HG03520 (cell line): Measurements from ENCODE around the gene ABI2.
"Not testable (repeated sequence)": the region's sequence is repeated elsewhere in the genome, so short reads cannot be mapped to it uniquely, and the experiment has no call there.

ENCODE experiments used
- ATAC-seq: cut with Tn5 transposase; IDR thresholded peaks from one replicate; pipeline ENCODE4 v1.9.1; 2021; ENCODE audit warnings: mild to moderate bottlenecking, moderate library complexity; ENCODE audit not compliant: unreplicated experiment

ABI2 gene

DNA sequence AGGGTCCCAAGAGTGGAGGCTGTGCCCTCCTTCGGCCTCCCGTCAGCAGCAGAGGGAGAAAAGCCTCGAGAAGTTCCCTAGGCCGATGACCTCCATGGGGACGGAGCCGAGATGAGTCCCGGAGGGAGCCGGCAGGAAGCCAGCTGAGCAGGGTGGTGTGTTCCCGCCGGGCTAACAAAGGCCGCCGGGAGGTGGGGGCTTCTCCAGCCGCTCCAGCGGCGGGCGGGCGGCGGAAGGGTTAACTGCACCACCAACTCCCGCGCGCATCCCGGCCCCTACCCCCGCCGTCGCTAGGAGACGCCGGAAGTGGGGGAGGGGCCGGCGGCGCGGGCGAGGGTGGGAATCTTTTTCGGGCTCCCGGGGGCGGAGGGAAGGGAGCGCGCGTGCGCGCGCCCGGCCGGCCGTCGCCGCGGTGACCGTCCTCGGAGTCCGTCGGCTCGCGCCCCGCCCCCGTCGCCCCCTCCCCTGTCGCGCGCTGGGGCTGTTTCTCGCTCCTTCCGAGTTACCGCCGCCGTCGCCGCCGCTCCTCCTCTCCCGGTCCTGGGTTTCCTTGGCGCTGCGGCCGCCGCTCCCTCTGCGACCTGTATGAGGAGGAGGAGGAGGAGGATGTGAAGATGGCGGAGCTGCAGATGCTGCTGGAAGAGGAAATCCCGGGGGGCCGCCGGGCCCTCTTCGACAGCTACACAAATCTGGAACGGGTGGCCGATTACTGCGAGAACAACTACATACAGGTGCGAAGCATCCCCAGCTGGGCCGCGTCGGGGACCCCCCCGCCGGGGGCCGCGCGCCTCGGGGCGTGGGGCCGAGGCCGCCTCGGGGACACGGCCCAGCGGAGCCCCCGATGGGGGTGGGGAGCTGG is at the start of gene ABI2:
Gene ABI2 (plus strand): TSS at position 494 of the 859 bp plus-strand sequence. CDS start 121 bp downstream, at position 615.
- ATAC-seq = peak; percentile 50

DNA sequence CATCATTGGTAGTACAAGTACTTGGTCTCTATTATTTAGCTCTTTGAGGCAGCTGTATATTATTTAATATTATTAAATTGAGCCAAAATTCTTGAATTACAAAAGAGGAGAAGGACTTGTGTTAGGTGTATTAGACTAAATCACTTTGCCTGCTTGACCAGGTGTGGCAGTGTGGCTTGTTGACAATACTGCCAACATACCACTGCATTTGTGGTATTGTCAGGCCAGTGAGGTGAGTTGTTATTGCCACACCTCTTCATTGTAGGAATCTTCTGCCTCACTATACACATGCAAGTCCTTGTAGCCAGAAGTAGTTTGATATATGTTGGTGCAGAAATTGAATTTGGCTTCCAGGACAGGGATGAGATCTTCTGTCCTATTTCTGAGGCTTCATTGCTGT is 48.9 kb upstream of the ABI2 start:
- no peak for ATAC-seq

DNA sequence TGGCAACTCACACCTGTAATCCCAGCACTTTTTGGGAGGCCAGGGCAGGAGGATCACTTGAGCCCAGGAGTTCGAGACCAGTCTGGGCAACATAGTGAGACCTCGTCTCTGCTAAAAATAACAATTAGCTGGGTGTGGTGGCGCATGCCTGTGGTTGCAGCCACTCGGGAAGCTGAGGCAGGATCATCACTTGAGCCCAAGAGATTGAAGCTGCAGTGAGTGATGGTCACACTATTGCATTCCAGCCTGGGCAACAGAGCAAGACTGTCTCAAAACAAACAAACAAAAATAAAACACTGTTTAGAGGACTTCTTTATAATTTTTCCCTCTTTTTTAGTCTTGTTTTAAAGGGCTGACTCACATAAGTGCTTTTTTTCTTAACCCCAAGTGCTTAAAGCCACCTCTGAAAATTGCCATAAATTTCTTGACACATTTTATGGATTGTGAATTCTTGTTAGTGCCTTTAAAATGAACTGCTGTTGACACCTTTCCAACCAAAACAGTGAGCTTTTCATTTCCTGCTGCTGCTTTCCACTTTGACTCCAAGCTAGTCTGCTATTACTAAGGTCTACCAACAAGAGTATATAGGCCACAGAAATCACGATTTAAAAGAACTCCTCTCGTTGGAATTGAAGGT is 47.6 kb upstream of the ABI2 start:
- no peak for ATAC-seq

DNA sequence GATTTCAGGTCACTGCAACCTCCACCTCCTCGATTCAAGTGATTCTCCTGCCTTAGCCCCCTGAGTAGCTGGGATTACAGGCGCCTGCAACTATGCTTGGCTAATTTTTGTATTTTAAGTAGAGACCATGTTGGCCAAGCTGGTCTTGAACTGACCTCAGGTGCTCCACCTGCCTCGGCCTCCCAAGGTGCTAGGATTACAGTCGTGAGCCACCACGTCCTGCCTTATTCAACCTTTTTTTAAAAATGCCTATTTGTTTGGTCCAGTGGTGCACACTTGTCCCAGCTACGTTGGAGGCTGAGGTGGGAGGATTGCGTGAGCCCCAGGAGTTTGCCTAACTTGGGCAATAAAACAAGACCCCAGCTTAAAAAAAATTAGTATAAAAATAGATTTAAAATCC is 46.1 kb upstream of the ABI2 start:
- no peak for ATAC-seq

DNA sequence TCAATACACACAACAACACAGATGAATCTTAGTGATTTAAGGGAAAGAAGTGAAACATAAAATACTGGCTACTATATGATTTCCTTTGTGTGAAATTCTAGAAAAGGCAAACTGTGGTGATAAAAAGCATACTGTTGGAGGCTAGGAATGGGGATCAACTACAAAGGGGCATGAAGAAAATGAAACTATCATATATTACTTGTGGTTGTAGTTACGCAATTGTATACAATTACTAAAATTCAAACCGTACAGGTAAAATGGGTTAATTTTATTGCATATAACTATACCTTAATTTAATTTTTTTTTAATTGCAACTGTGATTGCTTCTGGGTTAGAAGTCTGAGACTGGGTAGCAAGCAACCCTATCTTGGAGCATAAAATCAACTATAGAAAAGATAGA is 41.7 kb upstream of the ABI2 start:
- ATAC-seq = no peak

DNA sequence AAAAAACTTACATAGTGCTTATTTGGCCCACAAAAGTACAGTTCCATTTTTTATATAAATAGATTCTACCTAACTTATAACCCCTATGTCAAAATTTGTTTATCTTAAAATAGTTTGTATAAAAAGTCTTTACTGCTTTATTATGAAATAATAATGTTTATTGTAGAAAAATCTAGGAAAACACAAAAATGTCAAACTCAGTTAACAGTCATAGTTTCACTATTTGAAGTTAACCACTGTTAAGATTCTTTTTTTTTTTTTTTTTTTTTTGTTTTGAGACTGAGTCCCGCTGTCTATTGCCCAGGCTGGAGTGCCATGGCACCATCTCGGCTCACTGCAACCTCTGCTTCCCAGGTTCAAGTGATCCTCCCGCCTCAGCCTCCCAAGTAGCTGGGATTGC is 26.5 kb upstream of the ABI2 start:
- no peak for ATAC-seq

DNA sequence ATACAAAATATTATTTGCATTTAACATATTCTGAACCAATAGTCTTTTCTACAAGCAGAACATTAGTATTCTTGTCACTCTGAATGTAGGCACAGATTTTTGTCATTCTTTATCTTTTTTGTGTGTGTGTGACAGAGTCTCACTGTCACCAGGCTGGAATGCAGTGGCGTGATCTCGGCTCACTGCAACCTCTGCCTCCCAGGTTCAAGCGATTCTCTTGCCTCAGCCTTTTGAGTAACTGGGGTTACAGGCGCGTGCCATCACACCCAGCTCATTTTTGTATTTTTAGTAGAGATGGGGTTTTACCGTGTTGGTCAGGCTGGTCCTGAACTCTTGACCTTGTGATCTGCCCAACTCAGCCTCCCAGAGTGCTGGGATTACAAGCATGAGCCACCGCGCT is 25.6 kb upstream of the ABI2 start:
- ATAC-seq = not testable (repeated sequence)

DNA sequence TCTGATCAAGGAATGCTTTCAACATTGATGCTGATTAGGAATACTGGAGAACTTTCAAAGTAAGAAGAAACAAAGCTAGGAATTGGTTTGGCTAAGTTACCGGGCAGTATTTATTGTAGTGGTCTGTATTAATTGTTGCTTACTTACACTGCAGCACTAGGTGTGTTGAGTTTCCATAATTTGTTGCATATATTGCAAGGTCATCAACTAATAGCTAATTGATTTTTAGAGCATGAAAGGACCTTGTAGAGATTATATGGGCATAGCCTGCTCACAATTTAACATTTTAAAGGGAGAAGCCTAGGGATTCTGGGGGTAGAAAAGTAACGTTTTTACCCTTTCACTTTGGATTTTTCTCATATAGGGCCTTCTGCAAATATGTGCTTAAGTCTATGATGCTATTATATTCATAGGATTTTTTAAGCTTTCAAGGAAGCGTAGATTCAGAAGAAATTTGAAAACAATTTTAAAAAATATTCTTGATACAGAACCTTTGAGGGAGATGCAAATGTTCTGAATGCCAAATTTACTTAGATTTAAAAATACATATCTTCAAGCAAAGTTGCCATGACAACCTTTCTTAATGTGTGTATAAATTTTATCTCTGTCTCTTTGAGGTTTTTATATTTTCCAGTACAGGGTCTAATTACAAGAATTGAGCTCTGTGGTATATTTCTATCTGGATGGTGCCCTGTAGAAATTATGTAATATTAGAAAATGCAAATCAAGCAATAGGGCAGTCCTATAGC is 17.3 kb upstream of the ABI2 start:
- no peak for ATAC-seq

DNA sequence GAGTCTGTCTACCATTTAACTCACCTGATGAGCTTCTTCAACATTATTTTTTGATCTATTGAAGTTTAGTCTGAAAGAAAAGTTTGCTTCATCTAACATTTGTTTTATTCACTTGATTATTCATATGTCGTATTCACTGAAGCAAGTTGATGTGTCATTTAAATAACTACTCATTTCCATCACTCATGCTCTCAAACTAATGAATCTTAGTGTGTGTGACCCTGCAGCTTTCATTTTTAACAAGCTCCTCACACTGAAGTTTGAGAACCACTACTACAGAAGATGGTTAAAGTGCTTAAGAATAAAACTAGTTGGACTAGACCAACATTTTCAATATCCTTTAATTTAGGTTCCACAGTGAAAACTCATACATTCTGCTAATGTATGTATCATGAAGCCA is 1.8 kb upstream of the ABI2 start:
- ATAC-seq = no peak

DNA sequence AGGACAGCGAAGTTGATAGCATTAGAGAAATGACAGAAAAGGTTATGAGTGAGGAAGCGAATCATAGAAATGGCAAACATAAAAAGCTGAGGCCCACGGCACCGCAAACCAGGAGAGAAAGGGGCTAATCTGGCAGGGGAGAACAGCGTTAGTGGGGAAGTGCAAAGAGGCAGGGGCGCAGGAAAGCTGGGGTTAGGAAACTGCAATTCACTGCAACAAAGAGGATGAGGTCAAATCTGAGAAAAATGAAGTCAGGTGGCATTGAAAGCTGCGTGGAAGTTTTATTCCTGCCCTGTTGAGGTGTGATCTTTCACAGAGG is 653 bp upstream of the ABI2 start:
- peak; percentile 7 for ATAC-seq

DNA sequence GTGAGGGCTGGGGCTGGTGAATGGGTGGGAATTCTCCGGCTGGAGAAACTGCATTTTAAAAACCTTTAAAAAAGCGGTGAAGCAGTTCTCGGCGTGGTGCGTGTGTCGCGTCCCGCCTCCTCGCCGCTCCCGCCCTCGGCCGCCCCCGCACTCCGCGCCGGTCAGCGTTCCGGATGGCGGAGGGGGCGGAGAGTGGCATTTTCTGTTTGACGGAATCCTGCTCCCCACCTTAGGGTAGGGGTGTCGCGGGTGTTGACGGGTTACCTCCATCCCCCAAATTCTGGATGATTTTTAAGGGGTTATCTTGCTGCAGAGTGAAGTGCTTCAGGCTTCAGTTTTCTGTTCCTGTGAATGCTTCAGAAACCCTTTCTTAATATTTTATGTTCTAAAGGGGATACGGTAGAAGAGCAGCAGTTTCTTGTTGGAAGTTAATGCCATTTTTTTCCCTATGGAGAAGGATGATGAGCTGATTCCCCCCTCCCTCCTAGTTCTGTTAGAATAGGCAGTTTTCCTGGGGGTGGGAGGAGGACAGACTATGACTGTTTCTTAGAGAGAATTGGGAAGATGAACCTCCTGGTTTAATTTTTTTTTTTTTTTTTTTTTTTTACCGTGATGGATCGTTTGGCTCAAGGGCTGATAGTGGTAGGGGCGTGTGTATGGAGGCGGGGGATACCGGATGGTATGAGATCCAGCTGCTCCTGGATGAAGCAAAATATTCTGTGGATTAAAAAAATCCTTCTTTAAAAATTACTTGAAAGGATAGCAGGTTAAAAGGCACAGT is 756 bp downstream of the ABI2 start:
- peak; percentile 43 for ATAC-seq

DNA sequence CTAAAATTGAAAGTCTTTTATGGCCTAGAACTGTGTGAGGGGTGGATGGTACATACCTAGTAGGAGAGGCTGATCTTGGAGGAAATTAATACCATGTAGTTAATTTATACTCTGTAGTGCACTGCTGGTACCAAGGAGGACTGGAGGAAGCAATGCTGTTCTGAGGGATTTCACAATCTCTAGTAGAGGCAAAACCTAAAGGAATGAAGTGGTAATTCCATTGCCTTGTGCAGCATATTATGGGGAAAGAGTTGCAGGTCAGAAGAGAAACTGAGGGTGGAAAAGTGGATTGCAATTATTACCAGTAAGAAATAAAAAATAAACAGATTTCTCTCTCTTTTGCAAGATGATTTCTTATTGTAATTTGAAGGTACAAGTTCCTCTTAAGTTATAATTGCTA is 2.2 kb downstream of the ABI2 start:
- ATAC-seq = no peak

DNA sequence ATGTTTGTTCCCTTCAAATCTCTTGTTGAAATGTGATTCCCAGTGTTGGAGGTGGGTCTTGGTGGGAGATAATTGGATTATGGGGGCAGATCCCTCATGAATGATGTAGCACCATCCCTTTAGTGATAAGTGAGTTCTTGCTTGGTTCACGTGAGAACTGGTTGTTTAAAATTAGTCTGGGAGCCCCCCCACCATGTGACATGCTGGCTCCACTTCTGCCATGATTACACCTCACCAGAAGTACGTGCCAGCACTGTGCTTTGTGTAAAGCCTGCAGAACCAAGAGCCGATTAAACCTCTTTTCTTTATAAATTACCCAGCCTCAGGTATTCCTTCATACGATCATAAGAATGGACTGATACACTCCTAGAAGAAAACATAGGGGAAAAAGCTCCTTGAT is 10.1 kb downstream of the ABI2 start:
- ATAC-seq = no peak

DNA sequence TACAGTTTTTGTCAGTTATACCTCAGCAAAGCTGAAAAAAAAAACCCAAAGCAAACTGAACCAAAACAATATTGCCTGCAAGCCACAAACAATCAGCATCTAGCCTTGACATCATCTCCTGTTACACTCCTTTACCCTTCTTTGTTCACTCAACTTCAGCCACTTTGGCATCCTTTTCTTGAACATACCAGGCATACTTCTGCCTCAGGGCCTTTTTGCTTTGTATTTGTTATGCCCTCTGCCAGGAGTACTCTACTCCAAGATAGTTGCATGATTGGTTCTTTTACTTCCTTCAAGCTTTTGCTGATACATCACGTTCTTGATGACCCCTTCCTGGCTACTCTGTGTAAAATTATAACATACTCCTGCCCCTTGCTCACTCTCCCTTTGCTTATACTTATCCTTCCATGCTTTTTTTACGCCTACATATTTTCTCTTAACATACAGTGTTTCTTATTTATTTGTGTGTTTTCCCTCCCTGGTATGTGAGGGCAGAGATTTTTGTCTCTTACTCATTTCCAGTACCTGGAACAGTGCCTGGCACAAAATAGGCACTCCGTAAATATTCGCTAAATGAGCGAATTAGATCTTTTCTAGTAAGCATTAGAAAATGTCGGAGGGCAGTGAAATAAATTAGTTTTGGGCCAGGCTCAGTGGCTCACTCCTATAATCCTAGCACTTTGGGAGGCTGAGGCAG is 12.7 kb downstream of the ABI2 start:
- no peak for ATAC-seq

DNA sequence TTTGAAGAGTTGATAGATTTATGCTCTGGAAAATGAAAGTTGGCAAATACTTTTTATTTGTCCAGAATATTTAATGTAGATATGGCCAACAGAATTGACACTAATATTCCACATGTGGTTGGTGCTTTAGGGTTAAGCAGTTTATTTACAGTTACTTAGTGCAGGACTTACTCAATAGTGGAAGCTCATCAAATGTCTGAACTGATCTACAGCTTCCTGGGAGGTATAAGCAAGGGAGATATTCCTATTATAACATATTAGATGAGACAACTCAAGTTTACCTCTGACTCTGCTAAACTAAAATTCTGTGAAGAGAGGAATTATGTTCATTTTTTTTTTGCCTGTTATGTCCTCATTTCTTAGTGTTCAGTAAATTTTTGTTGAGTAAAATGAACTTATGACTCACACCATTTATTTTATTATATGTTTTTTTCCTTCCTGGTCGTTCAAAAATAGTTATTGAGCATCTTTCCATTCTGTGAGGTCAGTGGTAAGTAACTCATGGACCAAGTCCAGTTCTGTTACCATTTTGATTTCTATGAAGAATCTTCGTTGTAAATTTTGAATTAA is 13.6 kb downstream of the ABI2 start:
- ATAC-seq = no peak

DNA sequence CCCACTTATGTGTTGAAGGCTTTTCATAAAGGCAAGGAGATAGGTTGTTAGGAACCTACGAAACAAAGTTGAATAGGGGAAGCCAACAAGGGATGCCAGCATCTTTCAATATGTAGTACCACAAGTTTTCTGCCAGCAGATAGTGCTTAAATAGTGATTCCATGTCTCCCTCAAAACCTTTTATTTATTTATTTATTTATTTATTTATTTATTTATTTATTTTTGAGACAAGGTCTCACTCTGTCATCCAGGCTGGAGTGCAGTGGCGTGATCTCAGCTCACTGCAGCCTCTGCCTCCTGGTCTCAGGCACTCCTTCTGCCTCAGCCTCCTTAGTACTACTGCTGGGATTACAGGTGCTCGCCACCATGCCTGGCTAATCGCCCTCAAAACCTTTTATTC is 14.2 kb downstream of the ABI2 start:
- not testable (repeated sequence) for ATAC-seq

DNA sequence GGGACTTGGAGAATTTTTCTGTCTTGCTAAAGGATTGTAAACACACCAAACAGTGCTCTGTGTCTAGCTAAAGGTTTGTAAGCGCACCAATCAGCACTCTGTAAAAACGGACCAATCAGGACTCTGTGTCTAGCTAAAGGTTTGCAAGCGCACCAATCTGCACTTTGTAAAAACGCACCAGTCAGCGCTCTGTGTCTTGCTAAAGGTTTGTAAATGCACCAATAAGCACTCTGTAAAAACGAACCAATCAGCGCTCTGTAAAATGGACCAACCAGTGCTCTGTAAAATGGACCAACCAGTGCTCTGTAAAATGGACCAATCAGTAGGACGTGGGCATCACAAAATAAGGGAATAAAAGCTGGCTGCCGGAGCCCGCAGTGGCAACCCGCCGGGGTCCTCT is 16.5 kb downstream of the ABI2 start:
- ATAC-seq = no peak

DNA sequence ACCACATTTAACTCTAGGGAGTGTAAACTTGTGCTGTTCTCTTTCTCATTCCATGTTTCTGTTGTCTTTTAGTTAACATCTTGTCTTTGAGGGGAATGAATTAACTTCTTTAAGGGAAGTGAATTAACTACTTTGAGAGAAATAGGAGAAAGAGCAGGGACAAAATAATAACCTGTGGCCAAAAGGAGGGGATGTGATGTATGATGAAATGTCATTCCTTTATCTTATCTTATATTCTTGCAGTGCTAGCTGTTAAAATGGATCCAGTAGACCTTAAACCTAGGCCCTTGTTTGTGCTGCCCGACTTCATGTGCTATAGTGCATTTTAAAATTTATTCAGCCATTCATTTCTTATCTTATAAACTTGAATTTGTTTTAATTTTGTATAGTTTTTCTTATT is 18.4 kb downstream of the ABI2 start:
- ATAC-seq = no peak

DNA sequence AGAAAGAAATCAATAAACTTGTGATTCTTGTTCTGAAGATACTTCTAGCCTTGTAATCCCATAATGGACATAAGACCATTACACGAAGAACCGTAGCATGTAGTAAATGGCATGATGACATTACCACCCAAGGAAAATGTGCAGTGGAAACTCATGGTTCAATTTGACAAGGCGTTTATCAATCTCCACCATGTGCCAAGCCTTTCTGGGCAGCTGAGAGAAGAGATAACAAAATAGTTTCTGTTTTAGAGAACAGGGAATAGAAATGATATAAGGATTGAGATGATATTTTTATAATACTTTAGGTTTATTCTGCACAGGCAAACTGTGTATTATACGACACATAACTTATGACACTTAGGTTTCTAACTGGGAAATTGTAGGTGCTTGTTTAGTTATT is 19.2 kb downstream of the ABI2 start:
- no peak for ATAC-seq

DNA sequence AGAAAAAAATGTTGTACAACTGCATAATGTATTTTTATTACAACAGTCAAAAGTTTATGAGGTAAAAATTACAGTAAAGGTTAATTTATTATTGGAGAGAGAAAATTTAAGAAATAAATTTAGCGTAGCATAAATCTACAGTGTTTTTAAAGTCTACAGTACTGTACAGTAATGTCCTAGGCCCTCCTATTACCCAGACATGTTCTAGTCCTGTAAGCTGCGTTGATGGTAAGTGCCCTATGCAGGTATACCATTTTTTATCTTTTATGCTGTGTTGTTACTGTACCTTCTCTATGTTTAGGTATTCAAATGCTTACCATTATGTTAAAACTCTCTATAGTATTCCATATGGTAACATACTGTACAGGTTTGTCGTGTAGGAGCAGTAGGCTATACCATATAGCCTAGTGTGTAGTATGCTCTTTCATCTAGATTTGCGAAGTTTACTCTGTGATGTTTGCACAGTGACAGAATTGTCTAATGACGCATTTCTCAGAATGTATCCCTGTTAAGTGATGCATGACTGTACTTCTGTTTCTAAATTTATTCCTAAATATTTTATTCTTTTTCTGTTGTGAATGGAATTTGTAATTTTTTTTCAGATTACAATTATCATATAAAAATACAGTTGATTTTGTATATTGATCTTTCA is 24.5 kb downstream of the ABI2 start:
- ATAC-seq = no peak
